HG03097 (cell line): Measurements from ENCODE around the gene DNAH5.

Experiments used
- ATAC-seq: cut with Tn5 transposase; IDR thresholded peaks from one replicate; pipeline ENCODE4 v1.9.1; 2021; ENCODE audit not compliant: unreplicated experiment, low FRiP score

DNAH5 gene

DNA sequence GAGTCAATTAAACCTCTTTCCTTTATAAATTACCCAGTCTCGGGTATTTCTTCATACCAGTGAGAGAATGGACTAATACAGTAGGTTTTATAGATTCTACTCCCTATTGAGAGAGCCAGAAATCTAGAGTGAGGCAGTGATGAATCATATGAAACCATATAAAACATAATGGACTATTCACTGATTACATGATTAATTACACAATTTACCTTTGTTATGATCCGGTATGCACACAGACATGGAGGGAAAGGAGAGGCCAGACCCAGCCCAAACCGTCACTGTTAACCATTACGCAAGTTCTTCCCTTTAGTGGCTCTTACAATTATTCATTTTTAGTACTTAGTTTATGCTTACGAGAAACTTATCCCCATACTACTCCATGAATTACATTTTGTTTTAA, 205.0 kb downstream of the DNAH5 start:
- ATAC-seq: no peak

DNA sequence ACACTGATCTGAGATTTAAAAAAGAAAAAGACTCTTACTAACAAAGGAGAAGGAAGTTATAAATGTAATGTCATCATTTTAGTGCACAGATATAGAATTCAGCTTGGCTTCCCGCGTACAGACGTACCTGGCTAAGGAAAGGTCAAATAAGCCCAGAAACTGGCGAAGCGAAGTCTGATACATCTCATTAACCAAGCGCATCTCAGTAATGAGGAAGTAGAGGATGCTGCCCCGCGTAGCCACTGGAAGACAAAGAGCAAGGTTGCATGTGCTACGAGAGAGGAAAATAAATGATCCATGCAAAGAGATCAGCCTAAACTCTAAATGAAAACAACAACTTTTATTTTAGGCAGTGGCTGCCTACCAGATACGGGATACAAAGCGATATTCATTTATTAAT, 208.8 kb downstream of the DNAH5 start:
- ATAC-seq: no peak

DNA sequence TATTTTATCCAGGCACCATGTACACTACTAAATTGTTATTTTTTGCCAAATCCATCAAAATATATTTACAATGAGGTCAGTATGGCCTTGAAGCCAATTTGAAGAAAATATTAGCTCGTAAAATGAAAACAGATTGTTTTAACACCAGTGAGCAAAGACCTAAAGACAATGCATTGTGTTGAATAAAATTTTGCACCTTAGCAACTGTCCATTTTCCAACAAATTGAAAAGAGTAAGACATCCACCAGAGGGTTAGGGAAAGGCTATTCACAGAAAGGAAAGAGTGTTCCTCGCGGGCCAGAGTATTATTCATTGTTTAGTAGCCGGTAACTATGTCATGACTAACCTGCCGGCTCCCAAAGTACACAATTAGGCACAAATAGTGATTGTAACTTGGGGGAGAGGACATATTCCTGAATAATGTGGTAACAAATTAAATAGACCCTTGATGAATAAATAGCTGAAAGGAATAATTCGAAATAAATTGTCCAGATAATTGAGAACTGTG, 213.3 kb downstream of the DNAH5 start:
- no peak for ATAC-seq

DNA sequence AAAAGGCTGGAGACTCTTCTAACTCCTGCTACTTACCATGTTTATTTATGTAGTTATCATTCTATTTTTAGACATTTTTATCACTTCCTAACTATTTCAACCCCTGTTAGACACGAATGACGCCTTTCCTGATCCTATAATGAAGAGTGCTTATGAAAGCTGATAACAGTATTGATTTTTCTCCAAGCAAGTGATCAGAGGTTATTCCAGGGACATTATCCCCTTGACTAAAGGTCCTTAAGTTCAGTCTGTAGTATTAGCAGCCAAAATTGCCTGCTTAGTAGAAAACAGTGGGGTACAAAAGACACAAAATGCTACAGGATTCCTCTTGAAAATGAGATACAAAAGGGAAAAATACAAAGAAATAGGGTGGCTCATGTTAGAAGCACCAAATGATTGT, 235.6 kb downstream of the DNAH5 start:
- no peak for ATAC-seq

DNA sequence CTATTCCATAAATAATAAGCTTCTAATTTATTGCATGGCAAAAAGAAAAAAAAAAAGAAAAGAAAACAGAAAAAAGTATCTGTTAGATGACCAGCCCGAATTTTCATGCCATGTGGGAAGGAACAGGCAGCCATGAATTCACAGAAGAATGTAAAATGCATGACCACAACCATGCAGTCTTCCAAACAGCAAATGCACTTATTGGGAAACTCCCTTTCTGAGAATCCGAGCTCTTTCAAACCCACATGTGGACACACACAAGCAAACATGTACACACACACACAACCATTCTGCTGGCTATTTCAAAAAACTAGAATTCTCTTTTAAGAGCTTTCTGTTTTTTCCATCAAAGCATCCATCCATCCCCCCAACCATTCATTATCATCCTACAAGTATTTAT, 236.1 kb downstream of the DNAH5 start:
- no peak for ATAC-seq

GRCh38 chr5:13704396-13704795, 240.1 kb downstream of the DNAH5 start:
- ATAC-seq: no peak

GRCh38 chr5:13700626-13701025, 243.9 kb downstream of the DNAH5 start:
- ATAC-seq: no peak

- ATAC-seq: no peak
Measured at GRCh38 chr5:13698885-13699284, 245.6 kb downstream of the DNAH5 start.

GRCh38 chr5:13695076-13695712, 249.3 kb downstream of the DNAH5 start:
- ATAC-seq: no peak

DNA sequence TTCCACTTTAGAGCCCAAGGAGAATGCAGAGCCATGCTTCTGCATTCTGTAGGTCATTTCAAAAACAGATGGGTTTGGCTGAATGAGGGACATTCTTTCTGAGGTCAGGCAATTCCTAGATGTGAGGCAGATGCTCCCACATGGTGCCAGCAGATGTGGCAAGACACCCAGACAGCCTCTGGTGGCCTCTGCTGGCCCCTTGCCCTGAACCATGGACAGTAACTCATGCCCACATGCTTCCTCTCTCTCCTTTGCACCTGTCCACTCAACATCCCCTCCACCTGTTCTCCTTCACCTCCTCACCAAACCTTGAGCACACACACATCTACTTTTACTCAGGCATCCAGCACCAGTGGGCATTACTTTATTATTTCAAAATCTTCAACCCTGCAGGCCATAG, 252.3 kb downstream of the DNAH5 start:
- no peak for ATAC-seq

GRCh38 chr5:13676531-13676930, 268.0 kb downstream of the DNAH5 start:
- no peak for ATAC-seq

DNA sequence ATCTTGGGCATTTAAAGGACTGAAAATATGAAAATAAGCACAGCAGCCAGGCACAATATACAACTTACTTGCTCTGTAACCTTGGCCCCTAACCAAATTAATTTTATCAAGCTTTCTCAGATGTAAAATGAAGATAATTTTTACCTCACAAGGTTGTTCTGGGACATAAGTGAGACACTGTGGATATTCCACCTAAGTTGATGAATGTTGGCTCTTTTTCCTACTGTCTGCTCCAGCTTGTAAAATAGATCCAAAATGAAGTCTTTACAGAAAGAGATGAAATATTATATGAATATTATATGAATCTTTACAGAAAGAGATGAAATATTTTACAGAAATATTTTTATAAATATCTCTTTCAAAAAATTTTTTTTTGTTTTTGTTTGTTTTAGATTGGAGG, 270.1 kb downstream of the DNAH5 start:
- ATAC-seq: no peak

- ATAC-seq: no peak
Measured at GRCh38 chr5:13673511-13673910, 271.0 kb downstream of the DNAH5 start.

DNA sequence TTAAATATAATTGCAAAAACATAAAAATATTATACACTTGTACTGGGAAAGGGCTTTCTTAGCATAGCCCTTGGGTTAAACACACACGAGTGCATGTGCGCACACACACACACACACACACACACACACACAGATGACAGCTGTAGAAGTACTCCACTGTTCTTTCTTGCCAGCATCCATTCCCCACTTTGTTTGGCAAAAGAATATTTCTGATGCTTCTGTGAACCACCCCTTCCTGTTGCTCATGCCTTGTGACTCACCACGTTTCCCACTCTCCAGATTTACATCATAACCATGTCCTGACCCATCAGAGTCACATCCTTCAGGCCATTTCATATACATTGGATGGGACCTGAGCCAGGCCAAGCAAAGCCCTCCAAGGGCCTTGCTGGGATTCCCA, 280.1 kb downstream of the DNAH5 start:
- no peak for ATAC-seq

GRCh38 chr5:13662626-13663025, 281.9 kb downstream of the DNAH5 start:
- no peak for ATAC-seq

- ATAC-seq: no peak
Measured at GRCh38 chr5:13661272-13661671, 283.2 kb downstream of the DNAH5 start.

- no peak for ATAC-seq
Measured at GRCh38 chr5:13660072-13660471, 284.4 kb downstream of the DNAH5 start.

GRCh38 chr5:13659391-13659790, 285.1 kb downstream of the DNAH5 start:
- ATAC-seq: no peak

DNA sequence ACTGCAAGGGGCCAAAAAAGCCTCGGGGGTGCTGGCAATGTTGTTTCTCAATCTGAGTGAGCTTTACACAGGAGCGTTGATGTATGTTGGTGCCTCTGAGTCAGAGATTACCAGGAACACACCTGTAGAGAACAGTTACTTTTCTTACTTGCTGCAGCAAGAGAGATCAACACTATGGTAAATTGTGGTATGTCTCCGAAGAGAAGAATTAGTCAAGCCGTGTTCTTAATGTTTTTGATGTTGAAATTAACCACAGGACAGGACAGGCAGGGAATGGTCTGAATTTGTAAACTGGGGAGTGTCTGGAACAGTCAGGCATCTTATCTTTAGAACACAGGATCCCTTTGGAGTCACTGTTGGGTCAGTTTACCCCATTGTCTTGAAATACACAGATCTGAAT, 285.7 kb downstream of the DNAH5 start:
- ATAC-seq: no peak

DNA sequence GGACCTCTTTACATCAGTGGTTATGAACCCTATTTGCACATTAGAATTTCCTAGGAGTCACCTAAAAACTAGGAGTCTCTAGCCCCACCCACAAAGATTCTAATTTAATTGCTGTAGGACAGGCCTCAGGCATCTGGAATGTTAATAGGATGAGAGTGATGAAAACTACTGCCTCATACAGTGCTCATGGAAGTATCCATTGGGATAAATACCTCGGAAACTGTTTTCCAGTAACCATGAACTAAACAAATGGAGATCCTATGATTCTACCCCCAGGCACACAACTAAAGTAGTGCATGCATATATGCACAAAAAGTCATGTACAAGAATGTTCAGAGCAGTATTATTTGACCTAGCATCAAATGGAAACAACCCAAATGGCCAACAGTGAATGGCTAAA, 286.3 kb downstream of the DNAH5 start:
- no peak for ATAC-seq

GRCh38 chr5:13653709-13654108, 290.8 kb downstream of the DNAH5 start:
- ATAC-seq: no peak

DNA sequence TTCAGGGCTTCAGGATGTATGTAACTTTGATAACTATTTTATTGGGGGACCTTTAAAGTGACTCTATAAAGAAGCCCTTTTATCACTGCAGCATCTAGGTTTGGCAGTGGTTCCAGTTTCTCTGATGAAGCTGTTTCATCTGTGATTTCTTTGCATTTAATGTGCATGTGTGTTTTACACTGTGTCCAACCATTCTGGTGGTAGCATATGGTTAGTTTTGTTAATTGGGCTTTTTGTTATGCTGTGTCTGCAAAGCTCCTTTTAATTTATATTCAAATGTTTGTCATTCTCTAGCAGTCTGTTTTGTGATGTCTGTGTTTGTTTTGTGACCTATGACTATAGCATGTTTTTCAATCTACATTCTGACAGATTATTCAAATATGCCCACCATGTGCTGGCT, 294.8 kb downstream of the DNAH5 start:
- ATAC-seq: no peak

DNA sequence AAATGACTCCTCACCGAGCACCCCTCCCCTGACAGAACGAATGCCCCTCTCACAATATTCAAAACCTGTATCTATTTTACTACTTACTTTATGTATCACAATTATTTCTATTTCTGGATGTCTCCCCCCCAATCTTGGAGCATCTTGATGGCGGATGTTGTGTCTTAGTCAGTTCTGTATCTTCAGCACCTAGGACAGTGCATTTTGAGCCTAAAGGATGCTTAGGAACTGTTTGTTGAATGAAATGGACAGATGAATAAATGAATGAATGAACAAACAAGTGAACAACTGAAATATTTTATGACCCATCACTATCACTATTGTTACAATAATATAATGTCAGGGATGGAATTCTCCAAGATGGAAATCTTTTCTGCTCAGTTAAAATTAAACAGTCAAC, 295.7 kb downstream of the DNAH5 start:
- no peak for ATAC-seq
